Neural progenitor cell (in vitro differentiated cells): ENCODE measurements around the gene ASPA.

ENCODE experiments used
- EZH2 ChIP-seq: fragments of 200-600 bp; sonication (generic); IDR thresholded peaks from 2 replicates; pipeline ENCODE4 v1.6.1; 2017; ENCODE audit warnings: antibody characterized with exemption, mild to moderate bottlenecking, moderate library complexity
- TF ChIP-seq, protein P1 (sequence below): fragments of 200-600 bp; sonication (generic); IDR thresholded peaks from 2 replicates; pipeline ENCODE4 v1.5.1; 2017; ENCODE audit warnings: antibody characterized with exemption, mild to moderate bottlenecking

- TF ChIP-seq, protein P1, sequence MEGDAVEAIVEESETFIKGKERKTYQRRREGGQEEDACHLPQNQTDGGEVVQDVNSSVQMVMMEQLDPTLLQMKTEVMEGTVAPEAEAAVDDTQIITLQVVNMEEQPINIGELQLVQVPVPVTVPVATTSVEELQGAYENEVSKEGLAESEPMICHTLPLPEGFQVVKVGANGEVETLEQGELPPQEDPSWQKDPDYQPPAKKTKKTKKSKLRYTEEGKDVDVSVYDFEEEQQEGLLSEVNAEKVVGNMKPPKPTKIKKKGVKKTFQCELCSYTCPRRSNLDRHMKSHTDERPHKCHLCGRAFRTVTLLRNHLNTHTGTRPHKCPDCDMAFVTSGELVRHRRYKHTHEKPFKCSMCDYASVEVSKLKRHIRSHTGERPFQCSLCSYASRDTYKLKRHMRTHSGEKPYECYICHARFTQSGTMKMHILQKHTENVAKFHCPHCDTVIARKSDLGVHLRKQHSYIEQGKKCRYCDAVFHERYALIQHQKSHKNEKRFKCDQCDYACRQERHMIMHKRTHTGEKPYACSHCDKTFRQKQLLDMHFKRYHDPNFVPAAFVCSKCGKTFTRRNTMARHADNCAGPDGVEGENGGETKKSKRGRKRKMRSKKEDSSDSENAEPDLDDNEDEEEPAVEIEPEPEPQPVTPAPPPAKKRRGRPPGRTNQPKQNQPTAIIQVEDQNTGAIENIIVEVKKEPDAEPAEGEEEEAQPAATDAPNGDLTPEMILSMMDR: no peak
- no peak for TF ChIP-seq EZH2
Measured at GRCh38 chr17:3539881-3540540, 64.2 kb downstream of the ASPA start.
